Psoas muscle (tissue), 8 donors: ENCODE data around the gene FGF1. TPM values are rescaled to one million over a fixed set of nuclear protein-coding genes. Genes with fewer than 3 reads are reported as not detected.

Source experiments
- ATAC-seq, 4 donors: fragments of 200-7000 bp; cut with Tn5 transposase; one replicate each; pipeline ENCODE4 v1.9.1; 2020; ENCODE audit warnings: moderate library complexity in 3 of 4, mild to moderate bottlenecking in 2 of 4
- DNase-seq, 2 donors: peaks; one replicate each; pipeline ENCODE4 v3.0.0-alpha.2; 2020
- H3K27ac ChIP-seq: fragments of 200-600 bp; one replicate; pipeline ENCODE4 v1.8.0; 2022
- H3K27me3 ChIP-seq, 3 donors: fragments of 200-600 bp in 1 of 3; one replicate each; pipeline versions ENCODE4 v1.6.1 to v1.8.0; 2013 to 2022; ENCODE audit warnings: low read length in 2 of 3, mild to moderate bottlenecking in 2 of 3, moderate library complexity in 1 of 3; ENCODE audit not compliant: insufficient read depth in 3 of 3
- H3K36me3 ChIP-seq, 2 donors: fragments of 200-600 bp in 1 of 2; one replicate each; pipeline versions ENCODE4 v1.6.1 to v1.8.0; 2013 to 2022; ENCODE audit warnings: low read depth in 1 of 2, mild to moderate bottlenecking in 1 of 2, moderate library complexity in 1 of 2; ENCODE audit not compliant: insufficient read depth in 1 of 2
- H3K4me1 ChIP-seq: fragments of 200-600 bp; one replicate; pipeline ENCODE4 v1.8.0; 2022
- H3K4me3 ChIP-seq: fragments of 200-600 bp; one replicate; pipeline ENCODE4 v1.8.0; 2022; ENCODE audit warnings: mild to moderate bottlenecking
- H3K9me3 ChIP-seq: fragments of 200-600 bp; one replicate; pipeline ENCODE4 v1.8.0; 2022
- CTCF ChIP-seq: fragments of 200-600 bp; IDR thresholded peaks from one replicate; pipeline ENCODE4 v1.8.0; 2022; ENCODE audit warnings: antibody characterized with exemption
- WGBS, 3 donors: extraction: QIAGEN DNeasy Blood & Tissue Kit; methylation state at CpG; one replicate each; pipeline versions ENCODE4 v1.1.6 to v1.1.7; 2013; 5-methylcytosine and 5-hydroxymethylcytosine counted together
- intact Hi-C, 2 donors: fragments of 100-400 bp; cut with DNase I; formaldehyde crosslinking; loops; one replicate each; pipeline versions ENCODE4 v1.11.0 to v1.14.2; 2022
- polyA plus RNA-seq, 3 donors: library from polyadenylated mRNA; stranded (reverse); fragments of 200-250 nt; gene quantifications; one replicate each; pipeline ENCODE4 v1.2.3, GENCODE V29; 2013
- total RNA-seq, 4 donors: library from RNA; stranded (reverse); fragmentation: NEBNext Ultra II Directional in 2 of 4; extraction: Animal tissue kit (Norgen Biotek cat#: 25700) in 2 of 4; gene quantifications; one replicate each; pipeline versions ENCODE4 v1.2.1 to v1.2.4, GENCODE V29; 2021 to 2023
- donor health status: healthy with polysubstance abuse.
- donor health status: DM: no; HTN: no; CAD: no; lungs with moderate emphysema.
- donor health status: Bipolar disorder and iron deficiency.
- donor health status: healthy.
- donor health status: DM: yes; HTN: yes; CAD: no.
- donor health status: DM: no; HTN: no; CAD: no.
- donor health status: DM: no; HTN: no; CAD: no.
- donor health status: DM: yes; HTN: yes; CAD: no.

FGF1 gene
- total and polyA plus RNA-seq, 7 donors: 0.34 to 7.1 (median 1.00) TPM

GRCh38 chr5:142578161-142578830 lies 107.6 kb downstream of the FGF1 start:
- Histone ChIP-seq H3K4me3 (no peak overlapping the region), H3K9me3 (peaks cover 5% of the 10 kb centered on the region), H3K27ac (no peak overlapping the region), H3K4me1 (no peaks in the 10 kb centered on the region), H3K36me3 (no peaks in the 10 kb centered on the region), H3K27me3 (peaks cover 0 to 1% (median 0%) of the 10 kb centered on the region in 3 donors)
- 84 to 86% (median 84%) methylated on average over 3 of the region's 3 CpGs for WGBS, 3 donors
- no peak for TF ChIP-seq CTCF
- DNase-seq (no peak), ATAC-seq (no peak)
- intact Hi-C loops: no loop called here

GRCh38 chr5:142576804-142577203 lies 109.1 kb downstream of the FGF1 start:
- Histone ChIP-seq H3K4me3 (no peak overlapping the region), H3K27ac (no peak overlapping the region), H3K9me3 (peaks cover 5% of the 10 kb centered on the region), H3K36me3 (no peaks in the 10 kb centered on the region), H3K27me3 (no peaks in the 10 kb centered on the region), H3K4me1 (no peaks in the 10 kb centered on the region)
- no peak for DNase-seq
- no peak for ATAC-seq
- TF ChIP-seq CTCF: no peak
- 22 to 47% (median 44%) methylated on average over 1 of the region's 1 CpG for WGBS, 3 donors
- intact Hi-C loops: no loop called here

GRCh38 chr5:142576303-142576702 lies 109.6 kb downstream of the FGF1 start:
- Histone ChIP-seq H3K9me3 (peaks cover 5% of the 10 kb centered on the region), H3K27me3 (no peaks in the 10 kb centered on the region), H3K36me3 (no peaks in the 10 kb centered on the region), H3K27ac (no peak overlapping the region), H3K4me3 (no peak overlapping the region), H3K4me1 (no peaks in the 10 kb centered on the region)
- ATAC-seq (no peak), DNase-seq (no peak)
- WGBS, 3 donors: 67 to 88% (median 72%) methylated on average over 1 of the region's 1 CpG
- intact Hi-C loops: no loop called here
- no peak for TF ChIP-seq CTCF

- no peak for TF ChIP-seq CTCF
- 78 to 91% (median 83%) methylated on average over 4 of the region's 4 CpGs for WGBS, 3 donors
- DNase-seq: no peak
- intact Hi-C loops: no loop called here
- H3K27ac ChIP-seq: no peak overlapping the region
- no peaks in the 10 kb centered on the region for H3K36me3 ChIP-seq
- peaks cover 4% of the 10 kb centered on the region for H3K4me1 ChIP-seq
- ATAC-seq: no peak
- H3K9me3 ChIP-seq: no peaks in the 10 kb centered on the region
- H3K4me3 ChIP-seq: no peak overlapping the region
- no peaks in the 10 kb centered on the region for H3K27me3 ChIP-seq
Observed at GRCh38 chr5:142572006-142572405, 113.9 kb downstream of the FGF1 start.

- Histone ChIP-seq H3K4me1 (peaks cover 4% of the 10 kb centered on the region), H3K4me3 (no peak overlapping the region), H3K9me3 (no peaks in the 10 kb centered on the region), H3K36me3 (no peaks in the 10 kb centered on the region), H3K27ac (no peak overlapping the region), H3K27me3 (no peaks in the 10 kb centered on the region)
- DNase-seq (no peak), ATAC-seq (no peak)
- TF ChIP-seq CTCF: no peak
- 81 to 91% (median 87%) methylated on average over 5 of the region's 5 CpGs for WGBS, 3 donors
- intact Hi-C loops: no loop called here
Observed at GRCh38 chr5:142571371-142571770, 114.5 kb downstream of the FGF1 start.
